Ovary (tissue), 9 donors: ENCODE results near the gene FA2H. TPM values are rescaled to one million over a fixed set of nuclear protein-coding genes. Genes with fewer than 3 reads are reported as not detected.
"Not testable (repeated sequence)": the region's sequence is repeated elsewhere in the genome, so short reads cannot be mapped to it uniquely, and the experiment has no call there.

Experiments used
- DNase-seq, 5 donors: peaks; one replicate each; pipeline ENCODE4 v3.0.0-alpha.2; 2019 to 2020
- H3K27ac ChIP-seq, 2 donors: fragments of 200-600 bp; one replicate each; pipeline versions ENCODE4 v1.5.1 to v1.8.0; 2019 to 2022
- H3K27me3 ChIP-seq: fragments of 200-600 bp; one replicate; pipeline ENCODE4 v1.8.0; 2022
- H3K36me3 ChIP-seq: fragments of 200-600 bp; sonication (generic); one replicate; pipeline ENCODE4 v1.5.1; 2019
- H3K4me1 ChIP-seq: one replicate; pipeline ENCODE4 v1.8.1; 2013; ENCODE audit warnings: mild to moderate bottlenecking, moderate library complexity; ENCODE audit not compliant: insufficient read depth
- H3K4me3 ChIP-seq: fragments of 200-600 bp; sonication (generic); one replicate; pipeline ENCODE4 v1.5.1; 2017
- H3K9me3 ChIP-seq, 2 donors: fragments of 200-600 bp in 1 of 2; sonication (generic) in 1 of 2; one replicate each; pipeline versions ENCODE4 v1.5.1 to v1.8.1; 2013 to 2019; ENCODE audit warnings: mild to moderate bottlenecking in 1 of 2, moderate library complexity in 1 of 2
- EP300 ChIP-seq: sonication (generic); formaldehyde crosslinking; IDR thresholded peaks from one replicate; pipeline ENCODE4 v1.6.1; 2017; ENCODE audit warnings: antibody characterized with exemption
- POLR2A ChIP-seq: fragments of 450-650 bp; IDR thresholded peaks from one replicate; pipeline ENCODE4 v1.6.1; 2017; ENCODE audit warnings: antibody characterized with exemption, mild to moderate bottlenecking, moderate library complexity
- WGBS, 3 donors: extraction: QIAGEN DNeasy Blood & Tissue Kit in 1 of 3; methylation state at CpG; one replicate each; pipeline versions ENCODE4 v1.1.5 to v1.1.7; 2013 to 2017; 5-methylcytosine and 5-hydroxymethylcytosine counted together
- intact Hi-C, 4 donors: fragments of 100-400 bp; cut with DNase I; formaldehyde crosslinking; loops; one replicate each; pipeline versions ENCODE4 v1.11.0 to v1.15.1; 2022 to 2023
- polyA plus RNA-seq, 2 donors: library from polyadenylated mRNA; stranded (reverse); fragments of 200-250 nt in 1 of 2; fragments of 350-450 nt in 1 of 2; fragmentation: Illumina TruSeq in 1 of 2; extraction: RNeasy Lipid Tissue Mini Kit (QIAGEN cat#74804) in 1 of 2; gene quantifications; one replicate each; pipeline ENCODE4 v1.2.3, GENCODE V29; 2013 to 2014
- total RNA-seq, 7 donors: library from RNA; depleted of rRNA in 2 of 7; stranded (reverse); fragments of >200 nt in 2 of 7; fragmentation: NEBNext Ultra II Directional in 3 of 7; extraction: Animal tissue kit (Norgen Biotek cat#: 25700) in 3 of 7; gene quantifications; one replicate each; pipeline versions ENCODE4 v1.1.0 to v1.2.4, GENCODE V29; 2016 to 2023
- TF ChIP-seq, protein P1 (sequence below), 3 donors: fragments of 450-650 bp in 2 of 3; fragments of 200-600 bp in 1 of 3; IDR thresholded peaks; one replicate each; pipeline versions ENCODE4 v1.5.1 to v1.8.0; 2016 to 2022; ENCODE audit warnings: antibody characterized with exemption in 3 of 3, mild to moderate bottlenecking in 1 of 3
- donor health status: DM: no; HTN: no; CAD: no; lungs with moderate emphysema.
- donor health status: DM: no; HTN: no; CAD: no.
- donor health status: Bipolar disorder and iron deficiency.
- donor health status: DM: yes; HTN: yes; CAD: no.
- donor health status: DM: no; HTN: no; CAD: no.
- donor health status: DM: yes; HTN: yes; CAD: no.

FA2H gene
- total and polyA plus RNA-seq, 9 donors = 0.02 to 1.3 (median 0.49) TPM; not detected in 3

DNA sequence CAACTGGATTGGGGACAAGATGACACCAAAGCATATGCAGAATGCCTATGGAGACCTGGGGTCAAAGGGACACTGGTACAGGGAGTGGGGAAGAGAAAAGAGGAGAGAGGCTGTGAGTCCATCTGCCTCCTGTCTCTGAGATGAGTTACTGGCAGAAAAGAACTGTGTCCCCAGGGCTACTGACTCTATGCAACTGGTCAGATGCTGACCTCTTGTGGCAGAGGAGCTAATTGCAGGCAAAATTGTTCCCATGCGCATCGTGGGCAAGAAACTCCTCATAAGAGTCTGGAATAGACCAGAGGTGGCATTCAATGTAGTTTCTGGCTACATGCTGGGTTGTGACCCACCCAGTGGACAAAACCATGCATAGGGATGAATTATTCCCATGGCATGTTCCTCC, 47.9 kb downstream of the FA2H start:
- H3K4me1 ChIP-seq = peaks cover 6% of the 10 kb centered on the region
- WGBS, 3 donors = 60 to 84% (median 82%) methylated on average over 2 of the region's 2 CpGs
- TF ChIP-seq EP300 (no peak), POLR2A (no peak)
- TF ChIP-seq, protein P1, sequence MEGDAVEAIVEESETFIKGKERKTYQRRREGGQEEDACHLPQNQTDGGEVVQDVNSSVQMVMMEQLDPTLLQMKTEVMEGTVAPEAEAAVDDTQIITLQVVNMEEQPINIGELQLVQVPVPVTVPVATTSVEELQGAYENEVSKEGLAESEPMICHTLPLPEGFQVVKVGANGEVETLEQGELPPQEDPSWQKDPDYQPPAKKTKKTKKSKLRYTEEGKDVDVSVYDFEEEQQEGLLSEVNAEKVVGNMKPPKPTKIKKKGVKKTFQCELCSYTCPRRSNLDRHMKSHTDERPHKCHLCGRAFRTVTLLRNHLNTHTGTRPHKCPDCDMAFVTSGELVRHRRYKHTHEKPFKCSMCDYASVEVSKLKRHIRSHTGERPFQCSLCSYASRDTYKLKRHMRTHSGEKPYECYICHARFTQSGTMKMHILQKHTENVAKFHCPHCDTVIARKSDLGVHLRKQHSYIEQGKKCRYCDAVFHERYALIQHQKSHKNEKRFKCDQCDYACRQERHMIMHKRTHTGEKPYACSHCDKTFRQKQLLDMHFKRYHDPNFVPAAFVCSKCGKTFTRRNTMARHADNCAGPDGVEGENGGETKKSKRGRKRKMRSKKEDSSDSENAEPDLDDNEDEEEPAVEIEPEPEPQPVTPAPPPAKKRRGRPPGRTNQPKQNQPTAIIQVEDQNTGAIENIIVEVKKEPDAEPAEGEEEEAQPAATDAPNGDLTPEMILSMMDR (IDR thresholded peaks at IDR 0.05) = no peak
- H3K9me3 ChIP-seq = no peaks in the 10 kb centered on the region
- intact Hi-C loops = loop anchor here in 1 of 4 donors (1.0 kb wide), 1 partner anchor 28 kb away; no protein-coding TSS in a partner anchor
- DNase-seq = no peak
- no peaks in the 10 kb centered on the region for H3K27me3 ChIP-seq
- no peak overlapping the region for H3K4me3 ChIP-seq
- H3K27ac ChIP-seq = no peak overlapping the region
- no peaks in the 10 kb centered on the region for H3K36me3 ChIP-seq

DNA sequence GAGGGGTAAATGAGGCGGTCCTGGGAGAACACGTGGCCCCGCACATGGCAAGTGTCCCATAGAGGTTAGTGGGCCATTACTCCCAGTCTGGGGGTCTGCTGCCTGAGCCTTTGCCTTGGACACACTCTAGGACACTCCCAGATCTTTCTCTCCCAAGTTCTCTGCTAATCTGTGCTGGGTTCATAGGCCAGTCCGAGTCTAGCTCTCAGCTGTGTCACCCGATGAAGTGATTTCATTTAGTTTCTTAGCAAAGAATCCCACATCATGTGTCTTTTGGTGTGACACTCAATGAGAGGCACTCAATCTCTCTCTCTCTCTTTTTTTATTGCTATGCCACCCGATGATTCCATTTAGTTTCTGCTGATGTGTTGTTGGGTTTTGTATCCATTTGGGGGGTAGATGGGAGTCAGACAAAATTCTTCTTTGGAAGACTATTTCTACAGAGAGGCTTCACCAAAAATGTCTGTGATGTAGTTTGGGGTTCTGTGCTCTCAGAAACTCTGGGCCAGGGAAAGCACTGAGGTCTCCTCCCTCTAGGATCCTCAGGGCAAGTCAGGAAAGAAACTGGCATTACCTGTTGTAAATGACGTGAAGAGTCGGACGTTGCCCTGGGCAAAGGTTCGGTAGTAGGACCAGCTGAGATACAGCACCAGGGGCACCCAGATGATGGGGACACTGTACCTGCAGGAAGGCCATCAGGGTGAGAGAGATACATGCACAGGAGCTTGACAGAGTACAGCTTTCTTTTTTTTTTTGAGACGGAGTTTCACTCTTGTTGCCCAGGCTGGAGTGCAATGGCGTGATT, 48.8 kb downstream of the FA2H start:
- DNase-seq = no peak
- Histone ChIP-seq H3K9me3 (no peaks in the 10 kb centered on the region), H3K4me3 (no peak overlapping the region), H3K36me3 (no peaks in the 10 kb centered on the region), H3K4me1 (peaks cover 6% of the 10 kb centered on the region), H3K27me3 (no peaks in the 10 kb centered on the region), H3K27ac (no peak overlapping the region)
- TF ChIP-seq POLR2A = no peak
- TF ChIP-seq EP300 = no peak
- TF ChIP-seq, protein P1 (IDR thresholded peaks at IDR 0.05) = no peak
- WGBS, 3 donors = 92 to 95% (median 93%) methylated on average over 12 of the region's 12 CpGs
- intact Hi-C loops = loop anchor here in 1 of 4 donors (1.0 kb wide), 1 partner anchor 28 kb away; no protein-coding TSS in a partner anchor

DNA sequence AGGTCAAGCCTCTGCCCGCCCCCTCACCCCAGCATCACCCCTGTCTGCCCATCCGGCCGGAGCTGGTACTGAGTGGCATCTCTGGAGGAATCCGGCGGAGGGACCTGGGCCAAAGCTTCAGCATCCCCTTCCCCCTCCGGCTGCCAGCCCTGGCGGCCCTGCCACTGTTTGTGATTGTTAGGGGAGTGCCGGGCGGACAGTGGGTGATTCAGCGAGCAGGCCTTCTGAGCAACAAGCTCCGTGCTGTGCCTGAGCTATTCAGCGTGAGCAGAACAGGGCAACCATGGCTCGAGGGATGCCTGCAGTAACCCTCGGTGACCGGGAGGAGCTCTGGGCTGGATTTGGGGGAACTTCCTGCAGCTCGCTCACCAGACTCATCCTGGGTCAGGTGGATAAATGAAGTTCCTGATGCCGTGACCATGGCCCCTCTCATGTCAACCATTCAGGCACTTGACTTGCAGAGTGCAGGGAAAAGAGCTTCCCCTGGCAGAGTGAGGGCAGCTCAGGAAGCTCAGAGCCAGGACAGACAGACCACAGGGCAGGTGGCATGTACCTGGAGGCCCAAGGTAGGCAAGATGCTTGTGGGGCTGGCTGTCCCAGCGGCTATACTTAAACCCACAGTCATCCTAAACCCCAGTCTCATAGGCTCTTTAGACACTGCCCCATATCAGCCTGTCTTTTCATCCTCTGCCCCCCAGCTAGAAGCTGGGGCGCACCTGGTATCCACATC, 49.6 kb downstream of the FA2H start:
- Histone ChIP-seq H3K36me3 (no peaks in the 10 kb centered on the region), H3K4me3 (no peak overlapping the region), H3K9me3 (no peaks in the 10 kb centered on the region), H3K4me1 (peaks cover 5% of the 10 kb centered on the region), H3K27me3 (no peaks in the 10 kb centered on the region), H3K27ac (no peak overlapping the region)
- 43 to 51% (median 45%) methylated on average over 14 to 19 of the region's 19 CpGs for WGBS, 3 donors
- TF ChIP-seq EP300 = no peak
- TF ChIP-seq, protein P1 (IDR thresholded peaks at IDR 0.05) = no peak
- no peak for TF ChIP-seq POLR2A
- intact Hi-C loops = no loop called here
- DNase-seq = peak in 2 of 5 donors; percentile 26 to 56

DNA sequence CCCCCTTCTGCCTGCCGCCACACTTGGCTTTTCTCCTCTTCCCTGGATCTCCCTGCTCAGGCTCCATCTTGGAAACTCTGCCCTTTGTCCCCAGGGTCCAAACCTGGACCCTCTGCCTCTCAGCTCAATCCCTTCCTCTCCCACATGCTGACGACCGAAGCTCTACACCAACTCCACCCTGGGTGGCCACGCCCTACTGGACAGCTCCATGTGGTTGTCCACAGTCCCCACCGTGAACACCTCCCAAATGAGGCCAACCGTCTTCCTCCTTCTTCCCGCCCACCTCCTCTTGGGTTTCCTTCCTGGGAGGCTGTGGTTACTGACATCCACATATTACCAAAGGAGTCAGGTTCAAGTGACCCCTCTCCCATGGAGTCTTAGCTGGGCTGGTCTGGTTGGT, 51.4 kb downstream of the FA2H start:
- WGBS, 3 donors = 80 to 91% (median 84%) methylated on average over 7 of the region's 7 CpGs
- no peak for DNase-seq
- intact Hi-C loops = no loop called here
- Histone ChIP-seq H3K27ac (no peak overlapping the region), H3K4me3 (no peak overlapping the region), H3K36me3 (no peaks in the 10 kb centered on the region), H3K4me1 (peaks cover 5% of the 10 kb centered on the region), H3K9me3 (no peaks in the 10 kb centered on the region), H3K27me3 (no peaks in the 10 kb centered on the region)
- TF ChIP-seq, protein P1 (IDR thresholded peaks at IDR 0.05) = no peak
- TF ChIP-seq POLR2A (no peak), EP300 (no peak)

DNA sequence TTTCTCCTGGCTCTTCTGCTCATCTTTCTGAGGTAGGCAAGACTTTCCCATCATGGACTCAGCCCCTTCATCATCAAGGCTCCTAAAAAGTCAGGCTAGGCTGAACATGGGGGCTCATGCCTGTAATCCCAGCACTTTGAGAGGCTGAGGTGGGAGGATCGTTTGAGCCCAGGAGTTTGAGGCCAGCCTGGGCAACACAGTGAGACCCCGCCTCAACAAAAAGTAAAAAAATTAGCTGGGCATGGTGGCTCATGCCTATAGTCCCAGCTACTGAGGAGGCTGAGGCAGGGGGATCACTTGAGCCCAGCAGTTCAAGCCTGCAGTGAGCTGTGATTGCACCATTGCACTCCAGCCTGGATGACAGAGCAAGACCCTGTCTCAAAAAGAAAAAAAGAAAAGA, 52.5 kb downstream of the FA2H start:
- intact Hi-C loops, H3K27me3 ChIP-seq, H3K9me3 ChIP-seq, H3K27ac ChIP-seq, H3K4me1 ChIP-seq, H3K4me3 ChIP-seq, H3K36me3 ChIP-seq, DNase-seq: not testable (repeated sequence)
- 80 to 95% (median 87%) methylated on average over 2 of the region's 2 CpGs for WGBS, 3 donors
